Peyer's patch (tissue), 4 donors: ENCODE measurements around the gene APH1B. TPM values are rescaled to one million over a fixed set of nuclear protein-coding genes. Genes with fewer than 3 reads are reported as not detected.

Experiments used
- DNase-seq, 3 donors: peaks; one replicate each; pipeline ENCODE4 v3.0.0-alpha.2; 2017 to 2019
- H3K27ac ChIP-seq, 4 donors: fragments of 200-600 bp; sonication (generic); one replicate each; pipeline ENCODE4 v1.5.1; 2016 to 2019
- H3K27me3 ChIP-seq, 2 donors: fragments of 200-600 bp; sonication (generic); one replicate each; pipeline ENCODE4 v1.5.1; 2019
- H3K36me3 ChIP-seq, 3 donors: fragments of 200-600 bp; sonication (generic); one replicate each; pipeline ENCODE4 v1.5.1; 2016 to 2019
- H3K4me1 ChIP-seq, 4 donors: fragments of 200-600 bp; sonication (generic); one replicate each; pipeline ENCODE4 v1.5.1; 2016 to 2019
- H3K4me3 ChIP-seq, 4 donors: fragments of 200-600 bp; sonication (generic); 1 replicate in 3 of 4; 2 replicates in 1 of 4; pipeline ENCODE4 v1.5.1; 2016 to 2019; ENCODE audit warnings: mild to moderate bottlenecking in 1 of 4
- H3K9me3 ChIP-seq, 4 donors: fragments of 200-600 bp; sonication (generic); one replicate each; pipeline ENCODE4 v1.5.1; 2016 to 2019; ENCODE audit warnings: mild to moderate bottlenecking in 1 of 4
- POLR2A ChIP-seq, 2 donors: fragments of 450-650 bp; IDR thresholded peaks; one replicate each; pipeline ENCODE4 v1.5.1; 2017; ENCODE audit warnings: antibody characterized with exemption in 2 of 2, mild to moderate bottlenecking in 2 of 2, moderate library complexity in 2 of 2
- total RNA-seq, 4 donors: library from RNA; depleted of rRNA; stranded (reverse); fragments of >200 nt; gene quantifications; one replicate each; pipeline ENCODE4 v1.1.0, GENCODE V29; 2016
- TF ChIP-seq, protein P1 (sequence below), 6 experiments: fragments of 450-650 bp in 4 of 6; fragments of 200-600 bp in 2 of 6; sonication (generic) in 1 of 6; IDR thresholded peaks; one replicate each; pipeline ENCODE4 v1.5.1; 2017 to 2019; ENCODE audit warnings: antibody characterized with exemption in 6 of 6, mild to moderate bottlenecking in 3 of 6, moderate library complexity in 1 of 6

The APH1B gene
- total RNA-seq, 4 donors from 2014 or later = 3.3 to 4.8 (median 3.9) TPM

DNA sequence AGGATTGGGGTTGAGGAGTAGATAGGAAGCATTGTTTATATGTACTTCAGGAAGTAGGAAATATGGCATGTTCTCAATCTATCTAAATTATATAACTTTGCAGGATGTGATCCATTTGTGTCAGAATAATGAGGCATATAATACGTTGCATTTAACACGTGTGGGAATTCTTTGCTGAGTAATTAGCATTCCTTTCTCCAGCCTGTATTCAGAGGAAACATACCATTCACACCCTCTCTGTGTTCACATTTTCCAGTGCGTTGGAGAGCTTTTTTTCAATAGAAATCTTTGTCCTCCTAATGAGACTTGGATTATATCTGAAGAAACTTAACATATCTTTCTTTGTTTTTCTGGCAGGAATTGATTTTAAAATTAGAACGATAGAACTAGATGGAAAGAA lies 33.0 kb upstream of the APH1B start:
- H3K9me3 ChIP-seq = no peaks in the 10 kb centered on the region
- H3K27me3 ChIP-seq = no peaks in the 10 kb centered on the region
- peaks cover 0 to 5% (median 2%) of the 10 kb centered on the region in 3 donors for H3K36me3 ChIP-seq
- no peak for TF ChIP-seq POLR2A (IDR thresholded peaks at IDR 0.05)
- TF ChIP-seq, protein P1, sequence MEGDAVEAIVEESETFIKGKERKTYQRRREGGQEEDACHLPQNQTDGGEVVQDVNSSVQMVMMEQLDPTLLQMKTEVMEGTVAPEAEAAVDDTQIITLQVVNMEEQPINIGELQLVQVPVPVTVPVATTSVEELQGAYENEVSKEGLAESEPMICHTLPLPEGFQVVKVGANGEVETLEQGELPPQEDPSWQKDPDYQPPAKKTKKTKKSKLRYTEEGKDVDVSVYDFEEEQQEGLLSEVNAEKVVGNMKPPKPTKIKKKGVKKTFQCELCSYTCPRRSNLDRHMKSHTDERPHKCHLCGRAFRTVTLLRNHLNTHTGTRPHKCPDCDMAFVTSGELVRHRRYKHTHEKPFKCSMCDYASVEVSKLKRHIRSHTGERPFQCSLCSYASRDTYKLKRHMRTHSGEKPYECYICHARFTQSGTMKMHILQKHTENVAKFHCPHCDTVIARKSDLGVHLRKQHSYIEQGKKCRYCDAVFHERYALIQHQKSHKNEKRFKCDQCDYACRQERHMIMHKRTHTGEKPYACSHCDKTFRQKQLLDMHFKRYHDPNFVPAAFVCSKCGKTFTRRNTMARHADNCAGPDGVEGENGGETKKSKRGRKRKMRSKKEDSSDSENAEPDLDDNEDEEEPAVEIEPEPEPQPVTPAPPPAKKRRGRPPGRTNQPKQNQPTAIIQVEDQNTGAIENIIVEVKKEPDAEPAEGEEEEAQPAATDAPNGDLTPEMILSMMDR (IDR thresholded peaks at IDR 0.05) = no peak
- H3K27ac ChIP-seq = peak overlapping the region in 3 of 4 donors; percentile 19 to 65 (median 54)
- H3K4me3 ChIP-seq = no peak overlapping the region
- no peak for DNase-seq
- peaks cover 0 to 13% (median 0%) of the 10 kb centered on the region in 4 donors for H3K4me1 ChIP-seq

DNA sequence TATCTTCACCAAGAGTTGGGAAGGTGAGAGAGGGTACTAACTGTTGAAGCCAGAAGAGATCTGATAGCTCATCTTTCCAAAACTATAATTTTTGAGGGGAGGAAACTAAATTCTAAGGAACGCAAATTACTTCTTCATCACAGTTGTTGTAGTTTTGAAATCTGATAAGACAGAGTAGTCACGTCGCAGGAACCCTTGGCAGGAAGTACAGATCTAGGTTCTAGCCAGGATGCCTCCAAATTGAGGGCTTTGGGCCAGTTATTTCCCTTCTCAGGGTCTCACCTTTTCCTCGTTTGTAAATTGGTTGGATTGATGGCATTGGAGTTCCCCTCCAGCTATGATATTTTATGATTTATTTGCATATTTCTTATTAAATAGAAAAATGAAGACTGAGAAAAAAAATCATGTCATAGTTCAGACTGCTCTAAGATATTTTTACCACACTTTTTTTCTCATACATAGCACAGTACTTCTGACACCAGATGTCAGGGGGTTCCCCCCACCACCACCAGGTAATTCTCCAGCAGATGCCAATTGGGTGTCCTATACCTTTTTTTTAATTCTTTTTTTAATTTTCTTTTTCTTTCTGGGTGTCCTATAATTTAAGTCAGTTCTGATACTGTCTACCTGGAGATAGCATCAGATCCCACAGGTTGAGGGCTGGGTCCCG lies 32.3 kb upstream of the APH1B start:
- Histone ChIP-seq H3K27me3 (no peaks in the 10 kb centered on the region), H3K4me3 (no peak overlapping the region), H3K27ac (peak overlapping the region in 2 of 4 donors; percentile 54 to 65), H3K4me1 (peaks cover 0 to 7% (median 0%) of the 10 kb centered on the region in 4 donors), H3K36me3 (peaks cover 0 to 7% (median 2%) of the 10 kb centered on the region in 3 donors), H3K9me3 (no peaks in the 10 kb centered on the region)
- TF ChIP-seq POLR2A (IDR thresholded peaks at IDR 0.05) = no peak
- TF ChIP-seq, protein P1 (IDR thresholded peaks at IDR 0.05) = no peak
- DNase-seq = no peak

DNA sequence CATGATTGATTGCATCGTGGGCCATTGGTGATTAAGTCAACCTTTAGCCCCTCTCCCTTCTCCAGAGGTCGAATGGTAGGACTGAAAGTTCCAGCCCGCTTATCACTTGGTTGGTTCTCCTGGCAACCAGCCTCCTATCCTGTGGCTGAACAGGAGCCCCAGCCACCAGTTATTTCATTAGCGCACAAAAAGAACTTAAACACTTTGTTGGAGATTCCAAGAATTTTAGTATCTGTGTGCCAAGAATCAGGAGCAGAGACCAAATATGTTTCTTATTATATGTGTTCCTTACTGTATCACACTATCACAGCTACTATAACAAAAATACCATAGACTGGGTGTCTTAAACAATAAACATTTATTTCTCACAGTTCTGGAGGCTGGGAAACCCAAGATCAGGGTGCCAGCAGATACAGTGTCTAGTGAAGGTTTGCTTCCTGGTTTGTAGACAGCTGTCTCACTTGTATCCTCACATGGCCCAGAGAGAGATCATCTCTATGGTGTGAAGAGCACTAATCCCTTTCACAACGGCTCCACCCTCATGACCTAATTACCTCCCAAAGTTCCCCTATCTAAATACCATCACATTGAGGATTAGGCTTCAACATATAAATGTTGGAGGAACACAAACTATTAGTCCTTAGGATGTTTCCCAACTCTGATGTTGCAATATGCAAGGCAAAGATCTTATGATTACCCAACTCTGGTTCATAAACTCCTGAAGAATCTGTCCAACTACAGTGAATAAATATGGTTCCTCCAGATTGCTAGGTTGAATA lies 30.5 kb upstream of the APH1B start:
- no peak for TF ChIP-seq POLR2A (IDR thresholded peaks at IDR 0.05)
- TF ChIP-seq, protein P1 (IDR thresholded peaks at IDR 0.05) = no peak
- Histone ChIP-seq H3K27me3 (no peaks in the 10 kb centered on the region), H3K4me3 (no peak overlapping the region), H3K36me3 (peaks cover 0 to 13% (median 2%) of the 10 kb centered on the region in 3 donors), H3K27ac (peak overlapping the region in 3 of 4 donors; percentile 34 to 50 (median 41)), H3K4me1 (peaks cover 0 to 7% (median 0%) of the 10 kb centered on the region in 4 donors), H3K9me3 (no peaks in the 10 kb centered on the region)
- DNase-seq = no peak

DNA sequence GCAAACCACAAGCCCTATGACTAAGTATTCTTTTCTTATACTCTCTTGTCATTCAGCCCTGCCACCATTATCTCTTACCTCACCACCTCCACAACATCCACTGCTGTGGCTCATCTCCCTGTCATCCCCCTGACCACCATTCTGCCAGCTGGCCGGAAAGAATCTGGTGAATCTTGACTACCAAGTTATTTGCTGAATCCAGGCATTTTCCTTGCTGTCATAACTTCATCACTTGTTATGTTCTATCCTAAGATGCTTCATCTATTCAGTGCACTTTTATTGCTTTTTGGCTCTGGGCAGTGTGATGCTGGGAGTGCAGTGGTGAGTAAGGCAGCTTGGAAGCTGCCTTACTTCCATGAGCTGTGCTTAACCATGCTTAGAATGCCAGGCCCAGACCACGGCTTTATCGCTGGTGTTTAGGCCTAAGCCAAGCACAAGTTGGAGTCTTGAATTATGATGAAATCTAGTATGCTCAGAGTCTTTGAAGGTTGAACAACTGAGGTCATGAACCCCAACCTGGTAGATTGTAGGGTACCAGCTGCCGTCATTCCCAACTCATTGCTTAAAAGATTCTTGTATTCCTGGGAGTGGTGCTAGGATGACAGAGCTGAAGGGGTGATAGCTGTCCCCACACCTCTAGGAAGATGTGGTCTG lies 27.0 kb upstream of the APH1B start:
- no peaks in the 10 kb centered on the region for H3K9me3 ChIP-seq
- H3K4me1 ChIP-seq = no peaks in the 10 kb centered on the region
- TF ChIP-seq, protein P1 (IDR thresholded peaks at IDR 0.05) = no peak
- TF ChIP-seq POLR2A (IDR thresholded peaks at IDR 0.05) = no peak
- DNase-seq = no peak
- no peak overlapping the region for H3K4me3 ChIP-seq
- no peak overlapping the region for H3K27ac ChIP-seq
- peaks cover 0 to 15% (median 2%) of the 10 kb centered on the region in 3 donors for H3K36me3 ChIP-seq
- H3K27me3 ChIP-seq = no peaks in the 10 kb centered on the region

DNA sequence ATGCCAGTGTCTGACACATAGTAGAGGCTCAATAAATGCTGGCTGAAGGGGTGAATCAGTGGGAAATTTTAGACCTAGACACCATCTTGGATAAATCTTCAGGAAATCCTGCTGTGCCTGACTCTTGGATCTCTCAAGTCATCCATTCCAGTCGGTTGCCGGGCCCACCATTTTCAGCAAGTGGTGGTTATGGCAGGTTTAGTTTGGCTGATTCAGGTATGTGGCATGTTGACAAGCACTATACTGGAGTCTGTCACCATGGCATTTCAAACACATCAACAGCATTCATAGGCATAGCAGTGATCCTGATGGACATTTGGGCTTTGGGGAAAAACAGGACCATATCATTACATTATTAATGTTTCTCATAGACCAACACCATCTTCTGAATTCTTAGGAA lies 25.7 kb upstream of the APH1B start:
- no peaks in the 10 kb centered on the region for H3K9me3 ChIP-seq
- TF ChIP-seq POLR2A (IDR thresholded peaks at IDR 0.05) = no peak
- TF ChIP-seq, protein P1 (IDR thresholded peaks at IDR 0.05) = no peak
- no peak overlapping the region for H3K4me3 ChIP-seq
- H3K36me3 ChIP-seq = peaks cover 0 to 14% (median 0%) of the 10 kb centered on the region in 3 donors
- no peak for DNase-seq
- no peak overlapping the region for H3K27ac ChIP-seq
- H3K27me3 ChIP-seq = no peaks in the 10 kb centered on the region
- H3K4me1 ChIP-seq = no peaks in the 10 kb centered on the region
